GM06990 (cell line): ENCODE measurements around the gene NOD1.

Experiments used
- DNase-seq: peaks from one replicate; pipeline ENCODE4 v3.0.0-alpha.2; 2011; ENCODE audit not compliant: insufficient read length; ENCODE audit errors: extremely low read depth
- H3K27me3 ChIP-seq: replicated peaks from 2 replicates; pipeline ENCODE4 v1.6.0; 2011; ENCODE audit warnings: low read length; ENCODE audit not compliant: control insufficient read depth, insufficient read depth
- H3K36me3 ChIP-seq: 2 replicates; pipeline ENCODE4 v1.5.1; 2011; ENCODE audit warnings: low read length; ENCODE audit not compliant: control insufficient read depth, insufficient read depth
- H3K4me3 ChIP-seq: replicated peaks from 2 replicates; pipeline ENCODE4 v1.5.1; 2011; ENCODE audit warnings: low read depth, mild to moderate bottlenecking, control low read depth, low read length
- TF ChIP-seq, protein P1 (sequence below): IDR thresholded peaks from 2 replicates; pipeline ENCODE4 v1.5.1; 2011; ENCODE audit warnings: low read length, control low read depth, mild to moderate bottlenecking, inconsistent platforms; ENCODE audit not compliant: insufficient read depth, poor library complexity, severe bottlenecking

The NOD1 gene

DNA sequence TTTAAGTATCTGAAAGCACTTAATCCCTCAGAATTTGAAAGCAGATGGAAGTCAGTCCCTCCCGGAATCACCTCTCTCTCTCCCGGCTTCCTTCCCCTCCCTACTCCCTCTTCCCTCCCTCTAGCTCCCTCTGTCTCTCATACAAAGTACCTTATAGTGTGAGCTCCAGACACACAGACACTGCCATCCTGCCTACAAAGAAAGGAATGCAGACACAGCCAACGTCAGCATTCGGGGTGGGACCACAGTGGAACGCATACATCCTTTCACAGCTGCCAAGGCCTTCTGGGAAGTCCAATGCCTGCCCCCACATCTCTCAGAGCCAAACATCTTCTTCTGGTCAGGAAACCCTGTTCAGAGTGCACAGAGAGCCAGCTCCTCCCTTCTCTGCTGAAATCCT is 9.3 kb downstream of the NOD1 start:
- no peak overlapping the region for H3K4me3 ChIP-seq
- DNase-seq, result no peak
- no peaks in the 10 kb centered on the region for H3K36me3 ChIP-seq
- TF ChIP-seq, protein P1, sequence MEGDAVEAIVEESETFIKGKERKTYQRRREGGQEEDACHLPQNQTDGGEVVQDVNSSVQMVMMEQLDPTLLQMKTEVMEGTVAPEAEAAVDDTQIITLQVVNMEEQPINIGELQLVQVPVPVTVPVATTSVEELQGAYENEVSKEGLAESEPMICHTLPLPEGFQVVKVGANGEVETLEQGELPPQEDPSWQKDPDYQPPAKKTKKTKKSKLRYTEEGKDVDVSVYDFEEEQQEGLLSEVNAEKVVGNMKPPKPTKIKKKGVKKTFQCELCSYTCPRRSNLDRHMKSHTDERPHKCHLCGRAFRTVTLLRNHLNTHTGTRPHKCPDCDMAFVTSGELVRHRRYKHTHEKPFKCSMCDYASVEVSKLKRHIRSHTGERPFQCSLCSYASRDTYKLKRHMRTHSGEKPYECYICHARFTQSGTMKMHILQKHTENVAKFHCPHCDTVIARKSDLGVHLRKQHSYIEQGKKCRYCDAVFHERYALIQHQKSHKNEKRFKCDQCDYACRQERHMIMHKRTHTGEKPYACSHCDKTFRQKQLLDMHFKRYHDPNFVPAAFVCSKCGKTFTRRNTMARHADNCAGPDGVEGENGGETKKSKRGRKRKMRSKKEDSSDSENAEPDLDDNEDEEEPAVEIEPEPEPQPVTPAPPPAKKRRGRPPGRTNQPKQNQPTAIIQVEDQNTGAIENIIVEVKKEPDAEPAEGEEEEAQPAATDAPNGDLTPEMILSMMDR, result no peak
- no peaks in the 10 kb centered on the region for H3K27me3 ChIP-seq

DNA sequence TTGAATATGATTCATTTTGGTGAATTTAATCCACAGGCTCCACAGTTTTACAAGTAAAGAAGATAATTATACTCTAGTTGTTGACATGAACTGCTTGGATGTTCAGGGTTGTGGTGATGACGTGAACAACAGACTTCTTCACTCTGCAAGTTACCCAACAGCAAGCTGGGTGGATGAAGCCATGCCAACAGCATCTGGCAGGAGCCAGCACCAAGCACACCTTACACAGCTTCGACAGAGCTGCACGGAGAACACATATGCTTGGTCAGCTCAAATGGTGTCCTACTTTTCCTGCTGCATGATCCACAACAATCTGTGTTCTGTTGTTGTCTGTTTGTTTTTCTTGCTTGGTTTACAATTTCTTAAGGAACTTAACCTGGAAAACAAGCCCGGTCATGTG is 9.8 kb downstream of the NOD1 start:
- no peaks in the 10 kb centered on the region for H3K36me3 ChIP-seq
- H3K27me3 ChIP-seq, result no peaks in the 10 kb centered on the region
- H3K4me3 ChIP-seq, result no peak overlapping the region
- TF ChIP-seq, protein P1, result no peak
- no peak for DNase-seq

DNA sequence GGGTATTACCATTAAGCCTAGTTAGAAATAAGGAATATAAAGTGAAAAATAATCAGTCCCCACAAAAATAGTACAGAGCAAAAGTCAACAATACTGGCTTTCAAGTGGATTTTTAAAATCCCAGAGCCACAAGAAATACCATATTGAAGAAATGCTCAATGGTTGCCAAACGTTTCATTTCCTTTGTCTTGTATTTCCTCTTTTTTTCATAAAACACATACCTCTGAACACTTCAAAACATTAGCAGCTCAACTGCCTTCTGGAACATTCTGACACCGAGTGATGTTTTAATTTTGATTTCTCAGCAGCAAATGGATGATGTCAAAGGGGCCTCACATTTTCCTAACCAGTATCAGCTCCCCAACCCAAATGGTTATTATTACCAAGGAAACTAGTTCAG is 10.5 kb downstream of the NOD1 start:
- no peak overlapping the region for H3K4me3 ChIP-seq
- TF ChIP-seq, protein P1, result no peak
- no peaks in the 10 kb centered on the region for H3K27me3 ChIP-seq
- no peak for DNase-seq
- H3K36me3 ChIP-seq, result no peaks in the 10 kb centered on the region

DNA sequence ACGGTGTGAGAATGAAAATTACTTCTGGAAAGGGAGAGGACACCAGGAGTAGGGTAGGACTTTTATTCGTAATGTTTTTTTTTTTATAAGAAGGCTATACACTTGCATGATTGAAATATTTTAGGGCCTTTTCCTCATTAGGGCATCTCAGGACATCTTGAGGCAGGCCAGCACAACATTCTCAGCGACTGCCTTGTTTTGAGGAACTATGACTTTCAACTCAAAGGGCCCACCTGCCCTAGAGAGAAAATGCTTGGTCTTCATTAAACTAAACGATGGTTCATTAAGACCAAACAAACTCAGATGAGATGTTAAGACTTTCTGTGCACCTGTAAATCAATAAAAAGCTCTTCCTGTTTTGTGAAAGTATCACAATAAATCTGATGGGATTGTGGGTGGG is 11.3 kb downstream of the NOD1 start:
- H3K36me3 ChIP-seq, result no peaks in the 10 kb centered on the region
- no peak overlapping the region for H3K4me3 ChIP-seq
- no peaks in the 10 kb centered on the region for H3K27me3 ChIP-seq
- TF ChIP-seq, protein P1, result no peak
- no peak for DNase-seq

DNA sequence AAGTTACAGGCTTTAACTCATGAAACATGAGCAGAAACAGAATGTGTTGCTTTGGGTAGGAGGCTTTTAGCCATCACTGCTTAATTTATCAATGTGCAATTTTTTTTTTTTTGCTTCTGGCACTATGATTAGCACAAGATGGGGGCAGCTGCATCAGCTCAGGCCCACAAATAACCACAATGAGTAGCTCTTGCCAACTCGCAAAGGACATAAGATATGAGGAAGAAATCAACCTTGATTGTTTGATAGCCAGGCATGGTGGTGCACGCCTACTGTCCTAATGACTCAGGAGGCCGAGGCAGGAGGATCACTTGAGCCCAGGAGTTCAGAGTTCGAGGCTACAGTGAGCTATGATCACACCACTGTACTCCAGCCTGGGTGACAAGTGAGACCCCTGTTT is 12.3 kb downstream of the NOD1 start:
- Histone ChIP-seq H3K4me3 (no peak overlapping the region), H3K36me3 (no peaks in the 10 kb centered on the region), H3K27me3 (no peaks in the 10 kb centered on the region)
- TF ChIP-seq, protein P1, result no peak
- no peak for DNase-seq

DNA sequence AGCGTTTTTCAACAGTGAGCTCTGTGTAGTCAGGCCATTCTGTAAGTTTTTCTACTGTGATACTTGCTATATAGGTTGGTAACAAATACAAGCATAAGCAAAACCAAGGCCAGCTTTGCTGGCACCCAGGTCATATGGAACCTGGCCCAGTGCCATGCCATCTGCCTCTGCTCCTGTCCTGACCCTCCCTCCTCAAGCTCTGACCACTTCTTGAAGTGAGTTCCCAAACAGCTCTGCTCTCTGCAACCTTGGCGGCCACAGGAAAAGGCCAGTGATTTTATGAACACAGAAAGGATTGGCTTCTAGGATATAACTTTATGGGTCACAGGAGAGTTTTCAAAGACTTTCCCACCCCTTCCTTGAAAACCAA is 12.8 kb downstream of the NOD1 start:
- H3K36me3 ChIP-seq, result no peaks in the 10 kb centered on the region
- no peak for DNase-seq
- TF ChIP-seq, protein P1, result no peak
- H3K4me3 ChIP-seq, result no peak overlapping the region
- H3K27me3 ChIP-seq, result no peaks in the 10 kb centered on the region
